Vagina (tissue), 2 donors: Measurements from ENCODE around the gene OR2T34. TPM values are rescaled to one million over a fixed set of nuclear protein-coding genes. Genes with fewer than 3 reads are reported as not detected.
"Not testable (repeated sequence)": the region's sequence is repeated elsewhere in the genome, so short reads cannot be mapped to it uniquely, and the experiment has no call there.

ENCODE experiments used
- DNase-seq, 2 donors: peaks; one replicate each; pipeline ENCODE4 v3.0.0-alpha.2; 2017; ENCODE audit errors: extremely low spot score in 2 of 2
- H3K27ac ChIP-seq: fragments of 200-600 bp; sonication (generic); one replicate; pipeline ENCODE4 v1.5.1; 2019
- H3K27me3 ChIP-seq: fragments of 200-600 bp; sonication (generic); one replicate; pipeline ENCODE4 v1.5.1; 2019
- H3K36me3 ChIP-seq, 2 donors: fragments of 200-600 bp; sonication (generic); one replicate each; pipeline ENCODE4 v1.5.1; 2017 to 2019
- H3K4me1 ChIP-seq: fragments of 200-600 bp; sonication (generic); one replicate; pipeline ENCODE4 v1.5.1; 2019
- H3K4me3 ChIP-seq, 2 donors: fragments of 200-600 bp; sonication (generic); 1 replicate in 1 of 2; 2 replicates in 1 of 2; pipeline ENCODE4 v1.5.1; 2016 to 2019
- H3K9me3 ChIP-seq: fragments of 200-600 bp; sonication (generic); one replicate; pipeline ENCODE4 v1.5.1; 2019
- POLR2A ChIP-seq, 2 donors: fragments of 450-650 bp; IDR thresholded peaks; one replicate each; pipeline ENCODE4 v1.6.1; 2017; ENCODE audit warnings: antibody characterized with exemption in 2 of 2, mild to moderate bottlenecking in 2 of 2, moderate library complexity in 2 of 2
- POLR2AphosphoS5 ChIP-seq, 2 donors: sonication (generic); formaldehyde crosslinking; IDR thresholded peaks; one replicate each; pipeline ENCODE4 v1.9.0; 2017; ENCODE audit warnings: antibody characterized with exemption in 2 of 2, mild to moderate bottlenecking in 2 of 2, low read depth in 1 of 2; ENCODE audit not compliant: insufficient read depth in 1 of 2
- intact Hi-C: fragments of 100-400 bp; cut with DNase I; formaldehyde crosslinking; loops from one replicate; pipeline ENCODE4 v1.15.1; 2023
- total RNA-seq: library from RNA; depleted of rRNA; stranded (reverse); fragments of >200 nt; gene quantifications from one replicate; pipeline ENCODE4 v1.2.3, GENCODE V29; 2016
- TF ChIP-seq, protein P1 (sequence below), 3 experiments: fragments of 450-650 bp in 2 of 3; fragments of 200-600 bp in 1 of 3; sonication (generic) in 1 of 3; IDR thresholded peaks; one replicate each; pipeline ENCODE4 v1.5.1; 2017 to 2019; ENCODE audit warnings: antibody characterized with exemption in 3 of 3, mild to moderate bottlenecking in 2 of 3, moderate library complexity in 2 of 3

OR2T34 gene, protein sequence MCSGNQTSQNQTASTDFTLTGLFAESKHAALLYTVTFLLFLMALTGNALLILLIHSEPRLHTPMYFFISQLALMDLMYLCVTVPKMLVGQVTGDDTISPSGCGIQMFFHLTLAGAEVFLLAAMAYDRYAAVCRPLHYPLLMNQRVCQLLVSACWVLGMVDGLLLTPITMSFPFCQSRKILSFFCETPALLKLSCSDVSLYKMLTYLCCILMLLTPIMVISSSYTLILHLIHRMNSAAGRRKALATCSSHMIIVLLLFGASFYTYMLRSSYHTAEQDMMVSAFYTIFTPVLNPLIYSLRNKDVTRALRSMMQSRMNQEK
- not detected for total RNA-seq

DNA sequence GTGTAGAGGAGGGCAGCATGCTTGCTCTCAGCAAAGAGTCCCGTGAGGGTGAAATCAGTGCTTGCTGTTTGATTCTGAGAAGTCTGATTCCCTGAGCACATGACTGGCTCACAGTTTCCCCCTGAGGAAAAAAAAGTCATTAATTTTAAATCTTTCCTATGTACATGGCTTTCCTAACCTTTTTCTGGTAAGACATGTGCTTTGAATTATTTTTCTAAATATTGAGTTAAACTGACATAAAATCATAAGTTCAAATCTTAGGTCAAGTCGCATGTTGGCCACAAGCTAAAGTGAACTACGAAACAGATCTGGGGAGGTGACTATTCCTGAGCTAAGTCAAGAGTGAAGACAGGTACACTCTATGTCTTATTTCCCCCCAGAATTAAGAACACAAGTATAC is at the start of gene OR2T34:
Gene OR2T34 (minus strand): TSS at position 101 of the 400 bp plus-strand sequence. CDS start 0 bp downstream, at position 101.
- H3K9me3 ChIP-seq, H3K27me3 ChIP-seq, DNase-seq, H3K36me3 ChIP-seq, intact Hi-C loops, H3K4me3 ChIP-seq, H3K27ac ChIP-seq, H3K4me1 ChIP-seq: not testable (repeated sequence)

DNA sequence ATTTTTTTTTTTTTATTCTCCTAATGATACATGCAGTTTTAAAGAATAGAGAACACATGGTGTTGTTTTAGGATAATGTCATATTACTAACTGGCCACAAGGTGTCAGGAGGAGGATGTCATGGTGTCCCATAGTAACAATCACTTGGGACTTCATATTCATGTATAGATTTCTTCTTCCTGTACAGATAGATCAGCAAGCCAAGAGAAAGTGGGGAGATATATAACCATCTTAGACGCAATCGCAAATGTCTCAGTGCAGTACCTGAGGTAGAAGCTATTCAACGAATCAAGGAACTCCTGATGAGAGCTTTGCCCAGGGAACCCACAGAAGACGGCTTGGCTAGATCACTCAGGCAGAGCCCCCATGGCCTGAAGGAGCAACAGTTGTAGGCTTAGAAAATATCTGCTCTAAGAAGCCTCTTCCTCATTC is 48.0 kb upstream of the OR2T34 start:
- DNase-seq = no peak
- no peaks in the 10 kb centered on the region for H3K27me3 ChIP-seq
- H3K36me3 ChIP-seq = no peaks in the 10 kb centered on the region
- intact Hi-C loops = no loop called here
- H3K4me1 ChIP-seq = no peaks in the 10 kb centered on the region
- H3K9me3 ChIP-seq = no peaks in the 10 kb centered on the region
- TF ChIP-seq, protein P1, sequence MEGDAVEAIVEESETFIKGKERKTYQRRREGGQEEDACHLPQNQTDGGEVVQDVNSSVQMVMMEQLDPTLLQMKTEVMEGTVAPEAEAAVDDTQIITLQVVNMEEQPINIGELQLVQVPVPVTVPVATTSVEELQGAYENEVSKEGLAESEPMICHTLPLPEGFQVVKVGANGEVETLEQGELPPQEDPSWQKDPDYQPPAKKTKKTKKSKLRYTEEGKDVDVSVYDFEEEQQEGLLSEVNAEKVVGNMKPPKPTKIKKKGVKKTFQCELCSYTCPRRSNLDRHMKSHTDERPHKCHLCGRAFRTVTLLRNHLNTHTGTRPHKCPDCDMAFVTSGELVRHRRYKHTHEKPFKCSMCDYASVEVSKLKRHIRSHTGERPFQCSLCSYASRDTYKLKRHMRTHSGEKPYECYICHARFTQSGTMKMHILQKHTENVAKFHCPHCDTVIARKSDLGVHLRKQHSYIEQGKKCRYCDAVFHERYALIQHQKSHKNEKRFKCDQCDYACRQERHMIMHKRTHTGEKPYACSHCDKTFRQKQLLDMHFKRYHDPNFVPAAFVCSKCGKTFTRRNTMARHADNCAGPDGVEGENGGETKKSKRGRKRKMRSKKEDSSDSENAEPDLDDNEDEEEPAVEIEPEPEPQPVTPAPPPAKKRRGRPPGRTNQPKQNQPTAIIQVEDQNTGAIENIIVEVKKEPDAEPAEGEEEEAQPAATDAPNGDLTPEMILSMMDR (IDR thresholded peaks at IDR 0.05) = peak in 1 of 3 experiments; percentile 16
- TF ChIP-seq POLR2AphosphoS5 (IDR thresholded peaks at IDR 0.05; ENCODE audit: insufficient read depth in 1 of 2, low read depth in 1 of 2) (no peak), POLR2A (IDR thresholded peaks at IDR 0.05) (no peak)
- H3K27ac ChIP-seq = no peak overlapping the region
- H3K4me3 ChIP-seq = no peak overlapping the region

DNA sequence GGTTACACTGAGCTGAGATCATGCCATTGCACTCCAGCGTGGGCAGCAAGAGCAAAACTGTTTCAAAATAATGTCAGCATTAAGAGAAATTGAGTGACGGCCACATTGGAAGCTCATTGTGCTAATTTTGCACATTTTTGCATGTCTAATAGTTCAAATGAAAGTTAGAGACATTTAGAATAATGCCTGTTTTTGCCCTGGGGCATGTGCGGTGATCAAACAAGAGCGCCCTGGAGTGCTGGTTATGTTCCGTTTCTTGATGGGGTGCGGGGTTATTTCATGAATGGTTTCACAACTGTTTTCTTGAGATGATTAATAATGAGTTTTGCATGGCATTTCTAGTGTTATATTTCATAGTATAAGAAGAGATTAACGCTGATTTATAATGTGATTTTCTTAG is 47.2 kb upstream of the OR2T34 start:
- intact Hi-C loops = no loop called here
- H3K4me1 ChIP-seq = no peaks in the 10 kb centered on the region
- no peak overlapping the region for H3K4me3 ChIP-seq
- H3K27ac ChIP-seq = no peak overlapping the region
- no peak for DNase-seq
- no peaks in the 10 kb centered on the region for H3K9me3 ChIP-seq
- no peaks in the 10 kb centered on the region for H3K27me3 ChIP-seq
- no peaks in the 10 kb centered on the region for H3K36me3 ChIP-seq
- no peak for TF ChIP-seq POLR2A (IDR thresholded peaks at IDR 0.05)
- TF ChIP-seq POLR2AphosphoS5 (IDR thresholded peaks at IDR 0.05; ENCODE audit: insufficient read depth in 1 of 2, low read depth in 1 of 2) = no peak
- TF ChIP-seq, protein P1 (IDR thresholded peaks at IDR 0.05) = no peak

DNA sequence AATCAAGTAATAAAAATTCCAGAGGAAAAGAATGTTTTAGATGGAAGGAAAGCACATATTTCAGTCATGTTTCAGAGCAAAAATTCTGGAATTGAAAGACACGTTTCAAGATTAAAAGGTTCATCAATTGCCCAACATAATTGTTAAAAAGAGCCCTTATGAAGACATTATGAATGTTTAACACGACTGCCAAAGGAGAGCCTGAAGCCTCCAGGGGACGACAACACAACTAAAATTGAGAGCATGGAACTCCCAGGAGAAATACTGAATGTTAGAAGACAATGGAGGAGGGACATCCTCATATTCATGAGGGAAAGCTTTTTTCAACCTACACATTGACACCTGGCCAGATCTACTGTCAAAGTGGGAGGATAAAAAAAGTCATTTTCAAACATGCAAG is 44.3 kb upstream of the OR2T34 start:
- H3K36me3 ChIP-seq = no peaks in the 10 kb centered on the region
- intact Hi-C loops = no loop called here
- TF ChIP-seq POLR2A (IDR thresholded peaks at IDR 0.05) (no peak), POLR2AphosphoS5 (IDR thresholded peaks at IDR 0.05; ENCODE audit: insufficient read depth in 1 of 2, low read depth in 1 of 2) (no peak)
- TF ChIP-seq, protein P1 (IDR thresholded peaks at IDR 0.05) = peak in 2 of 3 experiments; percentile 5 to 48
- no peak overlapping the region for H3K27ac ChIP-seq
- no peak overlapping the region for H3K4me3 ChIP-seq
- H3K9me3 ChIP-seq = no peaks in the 10 kb centered on the region
- DNase-seq = no peak
- no peaks in the 10 kb centered on the region for H3K4me1 ChIP-seq
- H3K27me3 ChIP-seq = no peaks in the 10 kb centered on the region

DNA sequence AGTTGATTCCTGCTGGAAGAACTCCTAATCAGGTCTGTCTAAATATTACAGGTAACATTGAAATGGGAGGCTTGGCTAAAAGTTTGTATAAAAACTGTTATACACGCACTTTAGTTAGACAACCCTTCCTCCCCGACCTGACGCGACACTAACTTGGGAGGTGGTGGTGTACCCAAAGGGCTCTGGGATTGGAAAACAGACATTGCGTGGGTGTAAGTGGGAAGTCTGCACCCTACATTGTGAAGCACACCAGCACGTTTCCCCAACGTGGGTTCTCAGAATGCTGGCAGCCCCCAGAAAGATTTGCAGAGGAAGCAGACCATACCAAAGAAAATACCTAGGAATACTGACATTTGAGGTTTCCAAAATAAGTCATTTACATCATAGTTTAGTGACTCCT is 43.6 kb upstream of the OR2T34 start:
- H3K4me3 ChIP-seq = no peak overlapping the region
- TF ChIP-seq, protein P1 (IDR thresholded peaks at IDR 0.05) = no peak
- TF ChIP-seq POLR2A (IDR thresholded peaks at IDR 0.05) (no peak), POLR2AphosphoS5 (IDR thresholded peaks at IDR 0.05; ENCODE audit: insufficient read depth in 1 of 2, low read depth in 1 of 2) (no peak)
- DNase-seq = no peak

More for the DNA sequence above, 43.6 kb upstream of the OR2T34 start:
- H3K36me3 ChIP-seq = no peaks in the 10 kb centered on the region
- no peaks in the 10 kb centered on the region for H3K4me1 ChIP-seq
- intact Hi-C loops = no loop called here
- no peaks in the 10 kb centered on the region for H3K27me3 ChIP-seq
- H3K27ac ChIP-seq = no peak overlapping the region
- no peaks in the 10 kb centered on the region for H3K9me3 ChIP-seq
